Esophagus muscularis mucosa (tissue), 4 donors: ENCODE measurements around the gene GALNT13. TPM values are rescaled to one million over a fixed set of nuclear protein-coding genes. Genes with fewer than 3 reads are reported as not detected.

Experiments
- DNase-seq: peaks from one replicate; pipeline ENCODE4 v3.0.0-alpha.2; 2017; ENCODE audit errors: extremely low spot score
- H3K27ac ChIP-seq, 4 donors: fragments of 200-600 bp; sonication (generic); replicated peaks in 1 of 4; 1 replicate in 3 of 4; 2 replicates in 1 of 4; pipeline ENCODE4 v1.5.1; 2016 to 2019; ENCODE audit warnings: mild to moderate bottlenecking in 1 of 4
- H3K27me3 ChIP-seq, 4 donors: fragments of 200-600 bp; sonication (generic); one replicate each; pipeline versions ENCODE4 v1.5.1 to v1.6.0; 2016 to 2019
- H3K36me3 ChIP-seq, 4 donors: fragments of 200-600 bp; sonication (generic); one replicate each; pipeline ENCODE4 v1.5.1; 2016 to 2019
- H3K4me1 ChIP-seq, 4 donors: fragments of 200-600 bp; sonication (generic); one replicate each; pipeline ENCODE4 v1.5.1; 2016 to 2019
- H3K4me3 ChIP-seq, 4 donors: fragments of 200-600 bp; sonication (generic); 1 replicate in 2 of 4; 2 replicates in 2 of 4; pipeline ENCODE4 v1.5.1; 2016 to 2019; ENCODE audit warnings: mild to moderate bottlenecking in 4 of 4, moderate library complexity in 1 of 4
- H3K9me3 ChIP-seq, 4 donors: fragments of 200-600 bp; sonication (generic); 1 replicate in 3 of 4; 2 replicates in 1 of 4; pipeline ENCODE4 v1.5.1; 2016 to 2019
- EP300 ChIP-seq: sonication (generic); formaldehyde crosslinking; IDR thresholded peaks from one replicate; pipeline ENCODE4 v1.6.1; 2017; ENCODE audit warnings: antibody characterized with exemption
- POLR2A ChIP-seq: fragments of 450-650 bp; IDR thresholded peaks from one replicate; pipeline ENCODE4 v1.6.1; 2017; ENCODE audit warnings: antibody characterized with exemption, moderate library complexity, mild to moderate bottlenecking, low read depth
- POLR2AphosphoS5 ChIP-seq, 2 donors: sonication (generic); formaldehyde crosslinking; IDR thresholded peaks; one replicate each; pipeline ENCODE4 v1.6.1; 2017; ENCODE audit warnings: antibody characterized with exemption in 2 of 2
- WGBS: methylation state at CpG from one replicate; pipeline ENCODE4 v1.1.5; 2018; 5-methylcytosine and 5-hydroxymethylcytosine counted together
- intact Hi-C: fragments of 100-400 bp; cut with DNase I; formaldehyde crosslinking; loops from one replicate; pipeline ENCODE4 v1.15.1; 2023
- total RNA-seq, 4 donors: library from RNA; depleted of rRNA; stranded (reverse); fragments of >200 nt; gene quantifications; one replicate each; pipeline versions ENCODE4 v1.1.0 to v1.2.1, GENCODE V29; 2016
- TF ChIP-seq, protein P1 (sequence below), 3 experiments: fragments of 200-600 bp in 2 of 3; fragments of 450-650 bp in 1 of 3; sonication (generic) in 2 of 3; IDR thresholded peaks; one replicate each; pipeline ENCODE4 v1.5.1; 2017 to 2019; ENCODE audit warnings: antibody characterized with exemption in 3 of 3, mild to moderate bottlenecking in 2 of 3, moderate library complexity in 1 of 3

Gene GALNT13
- total RNA-seq, 4 donors from 2014 or later, result 0.34 to 0.50 (median 0.40) TPM

DNA sequence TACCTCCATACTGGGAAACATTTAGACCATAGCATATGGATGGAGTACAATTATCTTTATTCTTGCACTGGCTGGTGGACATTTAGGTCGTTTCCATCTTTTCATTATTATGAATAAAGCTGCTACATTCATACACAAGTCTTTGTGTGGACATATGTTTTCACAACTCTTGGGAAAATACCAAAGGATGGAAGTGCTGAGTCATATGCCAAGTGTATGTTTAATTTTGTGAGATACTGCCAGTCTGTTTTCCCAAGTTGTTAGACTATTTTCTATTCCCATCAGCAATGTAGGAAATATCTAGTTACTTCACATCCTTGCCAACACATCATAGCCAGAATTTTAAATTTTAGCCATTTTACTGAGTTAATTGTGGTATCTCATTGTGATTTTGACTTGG is 91.5 kb downstream of the GALNT13 start:
- no peak for DNase-seq
- WGBS, result 71% methylated on average over 1 of the region's 1 CpG

DNA sequence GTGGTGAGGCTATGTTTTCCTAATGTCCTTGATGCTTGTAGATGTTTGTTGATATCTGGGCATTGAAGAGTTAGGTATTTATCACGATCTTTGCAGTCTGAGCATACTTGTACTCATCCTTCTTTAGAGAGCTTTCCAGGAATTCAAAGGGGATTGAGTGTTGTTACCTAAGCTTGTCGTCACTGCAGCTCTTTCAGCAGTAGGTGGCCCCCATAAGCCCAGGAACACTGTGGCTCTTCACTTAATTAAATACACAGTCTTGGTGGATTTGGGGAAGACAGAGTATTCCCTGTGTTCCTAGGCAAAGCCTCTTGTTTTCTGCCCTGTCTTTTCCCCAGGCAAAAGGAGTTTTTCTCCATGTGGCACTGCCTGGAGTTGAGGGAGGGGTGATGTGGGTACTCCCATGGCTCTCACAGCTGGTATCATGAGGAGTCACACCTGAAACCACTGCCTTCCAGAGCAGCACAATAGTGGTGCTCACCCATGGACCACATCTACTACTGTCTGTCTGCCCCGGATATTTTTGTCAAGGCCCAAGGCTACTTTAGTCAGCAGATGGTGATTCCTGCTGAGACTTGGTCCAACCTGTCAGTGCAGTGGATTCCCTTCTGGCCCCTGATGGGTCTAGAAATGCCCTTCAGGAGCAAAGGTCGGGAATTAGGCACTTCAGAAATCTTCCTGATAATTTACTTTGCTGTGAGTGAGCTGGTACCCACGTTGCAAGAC is 95.7 kb downstream of the GALNT13 start:
- Histone ChIP-seq H3K4me1 (no peaks in the 10 kb centered on the region), H3K27ac (no peak overlapping the region), H3K36me3 (no peaks in the 10 kb centered on the region), H3K4me3 (no peak overlapping the region), H3K27me3 (no peaks in the 10 kb centered on the region), H3K9me3 (no peaks in the 10 kb centered on the region)
- no peak for DNase-seq
- intact Hi-C loops, result no loop called here
- 80% methylated on average over 4 of the region's 5 CpGs for WGBS
- TF ChIP-seq EP300, result no peak
- TF ChIP-seq, protein P1, sequence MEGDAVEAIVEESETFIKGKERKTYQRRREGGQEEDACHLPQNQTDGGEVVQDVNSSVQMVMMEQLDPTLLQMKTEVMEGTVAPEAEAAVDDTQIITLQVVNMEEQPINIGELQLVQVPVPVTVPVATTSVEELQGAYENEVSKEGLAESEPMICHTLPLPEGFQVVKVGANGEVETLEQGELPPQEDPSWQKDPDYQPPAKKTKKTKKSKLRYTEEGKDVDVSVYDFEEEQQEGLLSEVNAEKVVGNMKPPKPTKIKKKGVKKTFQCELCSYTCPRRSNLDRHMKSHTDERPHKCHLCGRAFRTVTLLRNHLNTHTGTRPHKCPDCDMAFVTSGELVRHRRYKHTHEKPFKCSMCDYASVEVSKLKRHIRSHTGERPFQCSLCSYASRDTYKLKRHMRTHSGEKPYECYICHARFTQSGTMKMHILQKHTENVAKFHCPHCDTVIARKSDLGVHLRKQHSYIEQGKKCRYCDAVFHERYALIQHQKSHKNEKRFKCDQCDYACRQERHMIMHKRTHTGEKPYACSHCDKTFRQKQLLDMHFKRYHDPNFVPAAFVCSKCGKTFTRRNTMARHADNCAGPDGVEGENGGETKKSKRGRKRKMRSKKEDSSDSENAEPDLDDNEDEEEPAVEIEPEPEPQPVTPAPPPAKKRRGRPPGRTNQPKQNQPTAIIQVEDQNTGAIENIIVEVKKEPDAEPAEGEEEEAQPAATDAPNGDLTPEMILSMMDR (IDR thresholded peaks at IDR 0.05), result no peak

More for the DNA sequence above, 91.5 kb downstream of the GALNT13 start:
- intact Hi-C loops, result no loop called here
- no peaks in the 10 kb centered on the region for H3K27me3 ChIP-seq
- TF ChIP-seq POLR2A, result no peak
- TF ChIP-seq, protein P1 (IDR thresholded peaks at IDR 0.05), result no peak
- TF ChIP-seq EP300, result no peak
- no peak for TF ChIP-seq POLR2AphosphoS5 (IDR thresholded peaks at IDR 0.05)
- H3K9me3 ChIP-seq, result peaks cover 0 to 11% (median 0%) of the 10 kb centered on the region in 4 donors
- no peak overlapping the region for H3K27ac ChIP-seq
- no peaks in the 10 kb centered on the region for H3K36me3 ChIP-seq
- H3K4me3 ChIP-seq, result no peak overlapping the region
- H3K4me1 ChIP-seq, result no peaks in the 10 kb centered on the region

GRCh38 chr2:153971250-153971649 is 99.5 kb downstream of the GALNT13 start:
- no peak overlapping the region for H3K4me3 ChIP-seq
- H3K4me1 ChIP-seq, result no peaks in the 10 kb centered on the region
- H3K9me3 ChIP-seq, result no peaks in the 10 kb centered on the region
- no peaks in the 10 kb centered on the region for H3K27me3 ChIP-seq
- H3K36me3 ChIP-seq, result no peaks in the 10 kb centered on the region
- WGBS, result 76% methylated on average over 2 of the region's 2 CpGs
- TF ChIP-seq, protein P1 (IDR thresholded peaks at IDR 0.05), result no peak
- TF ChIP-seq POLR2AphosphoS5 (IDR thresholded peaks at IDR 0.05) (no peak), EP300 (no peak), POLR2A (no peak)
- DNase-seq, result no peak
- intact Hi-C loops, result no loop called here
- no peak overlapping the region for H3K27ac ChIP-seq

GRCh38 chr2:153971855-153972254 is 100.1 kb downstream of the GALNT13 start:
- Histone ChIP-seq H3K27me3 (no peaks in the 10 kb centered on the region), H3K36me3 (no peaks in the 10 kb centered on the region), H3K9me3 (no peaks in the 10 kb centered on the region), H3K4me1 (no peaks in the 10 kb centered on the region), H3K4me3 (no peak overlapping the region), H3K27ac (no peak overlapping the region)
- intact Hi-C loops, result no loop called here
- no peak for DNase-seq
- TF ChIP-seq, protein P1 (IDR thresholded peaks at IDR 0.05), result no peak
- TF ChIP-seq POLR2A (no peak), POLR2AphosphoS5 (IDR thresholded peaks at IDR 0.05) (no peak), EP300 (no peak)
- 48% methylated on average over 1 of the region's 1 CpG for WGBS

DNA sequence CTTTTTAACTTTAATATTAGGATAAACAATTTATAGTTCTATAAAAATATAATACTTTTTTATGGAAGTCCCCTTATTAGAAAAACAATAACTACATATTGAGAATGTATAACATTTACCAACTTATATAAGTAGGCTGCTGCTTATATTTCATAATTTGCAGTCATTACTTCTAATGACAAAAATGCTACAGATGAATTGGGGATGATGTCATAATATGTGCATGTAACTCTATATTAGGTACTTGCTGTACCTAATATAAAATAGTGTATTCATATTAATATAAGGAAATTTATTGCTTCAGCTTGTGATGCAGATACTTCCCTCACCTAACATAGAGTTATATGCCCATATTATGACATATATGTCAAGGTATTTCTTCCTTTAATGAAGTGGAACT is 100.7 kb downstream of the GALNT13 start:
- H3K4me1 ChIP-seq, result no peaks in the 10 kb centered on the region
- no peak overlapping the region for H3K4me3 ChIP-seq
- DNase-seq, result no peak
- no peaks in the 10 kb centered on the region for H3K36me3 ChIP-seq
- intact Hi-C loops, result no loop called here
- no peaks in the 10 kb centered on the region for H3K27me3 ChIP-seq
- H3K27ac ChIP-seq, result no peak overlapping the region
- no peaks in the 10 kb centered on the region for H3K9me3 ChIP-seq
- TF ChIP-seq POLR2A, result no peak
- TF ChIP-seq EP300, result no peak
- TF ChIP-seq, protein P1 (IDR thresholded peaks at IDR 0.05), result no peak
- TF ChIP-seq POLR2AphosphoS5 (IDR thresholded peaks at IDR 0.05), result no peak
